ENCODE measurements around the gene FHL1.
"Not testable (repeated sequence)": the region's sequence is repeated elsewhere in the genome, so short reads cannot be mapped to it uniquely, and the experiment has no call there.

FHL1 gene

DNA sequence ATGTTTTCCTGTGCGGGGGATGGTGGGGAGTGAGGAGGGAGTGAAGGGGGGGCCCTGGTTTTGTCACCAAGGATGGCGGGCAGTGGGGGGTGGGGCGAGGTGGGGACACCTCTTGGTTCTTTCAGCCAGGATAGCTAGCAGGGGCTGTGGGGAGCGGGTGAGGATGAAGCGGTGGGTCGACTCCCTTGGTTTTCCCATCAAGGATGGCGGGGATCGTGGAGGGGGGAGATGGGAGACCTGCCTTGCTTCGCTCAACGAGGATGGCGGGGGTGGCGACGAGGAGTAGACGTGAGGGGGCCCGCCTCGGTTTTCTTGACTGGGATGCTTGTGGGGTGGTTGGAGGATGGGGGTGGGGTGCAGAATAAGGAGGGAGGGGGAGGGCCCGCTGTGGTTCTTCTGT, 643 bp downstream of the FHL1 start:
- DNase-seq = peak; percentile 9

DNA sequence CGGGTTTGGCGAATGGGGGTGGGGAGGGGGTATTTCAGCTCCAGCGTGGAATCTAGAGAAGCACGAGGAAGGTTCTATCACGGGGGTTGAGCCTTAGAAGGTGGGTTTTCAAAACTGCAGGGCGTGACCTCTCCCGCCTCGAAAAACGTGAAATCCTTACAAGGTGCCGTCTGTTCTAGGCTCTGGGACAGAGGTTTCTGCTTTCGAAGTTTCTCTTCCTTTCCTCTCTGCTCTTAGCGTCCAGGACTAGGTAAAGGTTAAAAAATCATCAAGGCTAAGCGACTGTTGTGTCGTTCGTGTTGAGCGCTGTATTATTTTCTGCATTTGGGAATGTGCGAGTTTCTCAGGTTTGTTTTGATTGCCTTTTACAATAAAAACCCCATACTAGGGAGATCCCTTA, 1.1 kb downstream of the FHL1 start:
- DNase-seq = no peak

GRCh38 chrX:136154998-136155397, 7.7 kb downstream of the FHL1 start:
- DNase-seq = no peak

DNA sequence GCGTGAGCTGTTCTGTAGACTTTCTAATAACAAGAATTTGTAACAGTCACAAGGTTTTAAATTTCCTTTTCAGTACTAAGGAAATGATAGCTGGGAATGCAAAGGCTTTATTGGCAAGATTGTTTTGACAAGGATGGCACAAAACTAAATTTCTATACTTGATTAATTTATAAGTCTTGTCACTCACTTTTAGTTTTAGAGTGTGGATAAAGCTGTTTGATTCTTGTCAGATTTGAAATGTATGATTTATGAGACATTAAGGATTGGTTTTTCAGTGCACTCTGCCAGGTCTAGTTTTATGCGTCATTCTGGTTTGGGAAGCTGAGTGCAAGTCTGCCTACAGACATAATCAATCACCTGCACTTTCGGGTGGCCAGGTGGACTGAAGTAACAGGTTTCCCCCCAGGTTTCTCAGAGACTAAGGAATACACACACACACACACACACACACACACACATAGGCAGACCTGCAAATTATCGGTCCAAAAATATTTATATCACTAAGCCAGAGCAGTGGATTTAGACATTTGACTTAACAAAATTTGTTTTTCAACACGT, 9.3 kb downstream of the FHL1 start:
- DNase-seq = no peak

GRCh38 chrX:136157187-136157586, 9.9 kb downstream of the FHL1 start:
- DNase-seq = no peak

GRCh38 chrX:136158685-136159084, 11.4 kb downstream of the FHL1 start:
- DNase-seq = no peak

DNA sequence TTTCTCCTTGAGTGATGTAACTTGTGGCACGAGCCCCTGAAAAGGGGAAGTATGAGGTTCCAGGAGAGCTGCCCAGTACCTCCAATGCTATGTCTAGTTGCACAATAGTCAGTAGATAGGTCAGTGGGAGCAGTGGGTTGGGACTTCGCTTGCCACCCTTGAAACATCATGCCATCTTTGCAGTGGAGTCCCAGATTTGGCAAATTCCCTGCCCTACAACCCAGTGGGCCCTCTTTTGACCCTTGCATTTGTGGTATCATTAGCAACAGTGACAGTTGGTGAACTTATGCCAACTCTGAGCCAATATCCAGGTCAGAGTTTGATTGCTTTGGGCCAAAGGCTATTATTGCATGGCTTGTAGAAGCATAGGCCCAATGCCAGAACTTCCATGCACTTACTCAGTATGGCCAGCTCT, 12.3 kb downstream of the FHL1 start:
- DNase-seq = no peak

- DNase-seq = peak; percentile 56
Observed at GRCh38 chrX:136162827-136163570, 15.7 kb downstream of the FHL1 start.

DNA sequence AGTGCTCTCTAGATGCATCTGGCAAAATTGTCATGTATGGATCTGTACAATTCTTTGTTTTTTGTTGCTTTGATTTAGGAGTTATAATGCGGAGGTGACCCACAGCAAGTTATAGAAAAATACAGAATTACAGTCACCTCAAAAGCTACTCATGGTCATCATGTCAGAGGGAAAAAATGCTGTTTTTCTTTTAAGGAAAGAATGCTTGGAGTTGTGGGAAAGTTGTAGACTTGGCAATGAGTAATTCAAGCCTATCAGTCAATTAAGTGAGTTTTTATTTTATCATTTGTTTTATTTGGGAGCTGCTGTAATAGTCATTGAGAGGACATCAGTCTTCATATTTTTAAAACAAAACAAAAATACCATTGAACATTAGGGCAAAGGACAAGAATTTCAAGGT, 16.4 kb downstream of the FHL1 start:
- no peak for DNase-seq

- DNase-seq = no peak
Observed at GRCh38 chrX:136165406-136165805, 18.1 kb downstream of the FHL1 start.

- no peak for DNase-seq
Observed at GRCh38 chrX:136166221-136166855, 19.0 kb downstream of the FHL1 start.

DNA sequence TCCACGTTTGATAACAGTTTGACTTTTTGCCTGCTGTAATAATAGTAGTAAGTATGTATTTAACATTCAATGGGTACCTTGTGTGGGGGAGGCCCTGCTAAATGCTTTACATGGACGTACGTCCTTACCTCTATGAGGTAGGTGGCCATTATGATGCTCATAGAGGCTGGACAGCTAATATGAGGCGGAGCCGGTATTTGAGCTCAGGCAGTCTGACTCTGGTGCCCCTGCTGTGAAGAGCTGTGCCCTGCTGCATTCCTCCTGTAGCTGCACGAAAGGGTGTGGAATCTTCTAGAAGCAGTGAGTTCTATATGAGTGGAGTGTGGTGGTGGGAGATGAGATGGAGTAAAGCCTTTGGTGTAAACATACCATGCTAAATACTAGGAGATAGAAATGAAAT, 20.7 kb downstream of the FHL1 start:
- DNase-seq = not testable (repeated sequence)

- no peak for DNase-seq
Observed at GRCh38 chrX:136168929-136169735, 21.8 kb downstream of the FHL1 start.

DNA sequence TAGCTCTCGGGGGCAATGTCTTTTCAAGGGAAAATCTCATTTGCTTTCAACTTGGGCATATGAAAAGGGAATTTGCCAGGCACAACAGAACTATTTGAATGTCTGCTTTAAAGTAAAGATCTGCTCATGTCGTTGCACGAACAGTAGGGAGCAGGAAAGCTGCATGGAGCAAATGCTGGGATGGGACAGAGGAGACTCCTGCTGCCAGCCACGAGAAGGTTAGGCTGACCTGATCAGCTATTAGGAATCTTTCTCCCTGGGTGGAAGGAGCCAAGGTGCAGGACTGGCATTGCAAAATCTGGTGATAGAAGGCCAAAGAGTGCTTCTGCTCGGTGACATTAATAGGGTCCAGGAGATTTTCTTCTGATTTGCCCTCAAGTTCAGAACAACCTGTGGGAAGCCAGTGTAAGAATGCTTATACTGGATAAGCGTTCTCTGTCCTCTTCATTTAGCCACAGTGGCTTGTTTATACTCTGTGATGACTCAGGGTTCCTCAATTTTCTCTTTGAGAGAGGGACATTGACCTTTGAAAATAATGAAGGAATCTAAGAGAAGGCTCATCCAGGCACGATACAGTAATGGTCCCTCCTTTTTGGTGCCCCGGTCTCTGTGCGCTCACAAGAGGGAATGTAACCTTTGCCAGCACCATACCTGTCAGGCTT, 22.9 kb downstream of the FHL1 start:
- DNase-seq = no peak

DNA sequence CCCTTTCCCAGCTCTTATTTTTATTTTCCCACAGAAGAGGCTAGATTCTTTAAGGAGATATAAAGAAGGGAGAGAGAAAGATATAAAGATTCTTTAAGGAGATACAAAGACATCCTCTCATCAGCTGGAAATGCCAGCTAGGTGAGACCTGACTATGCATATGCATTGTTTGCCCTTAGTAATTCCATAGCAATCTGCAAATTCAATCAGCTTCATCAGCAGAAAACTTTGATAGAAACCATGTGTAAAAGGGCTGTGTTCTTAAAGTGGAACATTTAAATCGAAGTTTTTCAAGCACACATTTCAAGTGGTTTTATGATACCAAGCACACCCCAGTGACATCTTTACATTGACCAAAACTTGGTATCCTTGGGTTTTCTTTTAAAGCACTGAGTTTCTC, 24.1 kb downstream of the FHL1 start:
- no peak for DNase-seq

DNA sequence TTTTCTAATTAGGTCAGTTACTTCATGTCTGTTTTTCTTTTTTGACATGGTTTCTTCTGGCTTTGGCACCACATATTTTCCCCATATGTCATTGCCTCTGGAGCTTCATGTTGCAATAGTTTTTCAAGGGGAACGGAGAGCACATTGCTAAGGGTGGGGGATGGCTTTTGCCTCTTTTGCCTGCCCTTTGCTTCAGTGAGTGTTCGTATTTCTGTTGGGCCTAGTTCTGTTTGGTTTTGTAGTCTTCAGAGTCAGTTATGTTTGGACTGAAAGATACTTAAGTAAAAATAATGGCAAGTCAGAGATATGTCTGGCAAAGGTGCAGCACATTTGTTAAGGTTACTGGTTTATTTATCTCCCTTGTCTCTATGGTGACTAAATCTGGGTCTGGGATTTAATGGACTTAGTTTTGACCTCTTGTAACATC, 29.1 kb downstream of the FHL1 start:
- DNase-seq = no peak

DNA sequence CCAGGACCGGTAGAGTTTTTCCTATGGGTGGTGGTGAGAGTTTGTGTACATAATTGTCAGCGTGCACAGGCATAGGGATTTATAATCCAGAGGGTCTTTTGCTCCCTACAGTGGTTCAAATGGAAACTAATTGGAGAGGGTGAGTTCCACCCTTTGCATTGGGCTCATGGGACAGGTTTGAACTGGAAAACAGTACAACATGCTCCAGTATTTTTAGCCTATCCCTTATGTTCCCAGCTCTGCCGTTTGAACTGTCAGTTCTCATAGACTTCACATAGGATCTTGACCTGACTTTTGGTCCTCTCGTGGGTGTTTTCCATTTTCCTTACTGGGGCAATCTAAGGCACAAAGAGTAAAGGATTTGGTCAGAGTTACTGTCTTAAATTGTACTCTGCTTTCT, 31.8 kb downstream of the FHL1 start:
- no peak for DNase-seq

- no peak for DNase-seq
Observed at GRCh38 chrX:136182414-136182813, 35.1 kb downstream of the FHL1 start.

DNA sequence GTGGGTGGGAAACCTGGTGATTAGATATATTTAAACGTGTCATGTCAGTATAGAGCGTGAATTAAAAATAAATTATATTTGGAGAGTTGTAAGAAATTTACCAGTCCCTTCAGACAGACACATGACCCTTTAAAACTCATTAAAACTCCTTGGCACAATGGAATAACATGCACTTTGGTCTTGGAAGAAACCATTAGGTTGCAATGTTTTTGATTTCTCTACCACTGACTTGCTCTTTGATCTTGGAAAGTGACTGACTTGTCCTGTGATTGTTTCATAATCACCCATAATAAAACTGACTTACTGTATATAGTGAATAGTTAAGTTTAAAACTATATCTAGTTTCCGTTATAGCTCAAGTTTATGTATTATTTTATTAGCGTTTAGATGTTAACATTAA, 35.8 kb downstream of the FHL1 start:
- no peak for DNase-seq

- DNase-seq = no peak
Observed at GRCh38 chrX:136183917-136184316, 36.6 kb downstream of the FHL1 start.

DNA sequence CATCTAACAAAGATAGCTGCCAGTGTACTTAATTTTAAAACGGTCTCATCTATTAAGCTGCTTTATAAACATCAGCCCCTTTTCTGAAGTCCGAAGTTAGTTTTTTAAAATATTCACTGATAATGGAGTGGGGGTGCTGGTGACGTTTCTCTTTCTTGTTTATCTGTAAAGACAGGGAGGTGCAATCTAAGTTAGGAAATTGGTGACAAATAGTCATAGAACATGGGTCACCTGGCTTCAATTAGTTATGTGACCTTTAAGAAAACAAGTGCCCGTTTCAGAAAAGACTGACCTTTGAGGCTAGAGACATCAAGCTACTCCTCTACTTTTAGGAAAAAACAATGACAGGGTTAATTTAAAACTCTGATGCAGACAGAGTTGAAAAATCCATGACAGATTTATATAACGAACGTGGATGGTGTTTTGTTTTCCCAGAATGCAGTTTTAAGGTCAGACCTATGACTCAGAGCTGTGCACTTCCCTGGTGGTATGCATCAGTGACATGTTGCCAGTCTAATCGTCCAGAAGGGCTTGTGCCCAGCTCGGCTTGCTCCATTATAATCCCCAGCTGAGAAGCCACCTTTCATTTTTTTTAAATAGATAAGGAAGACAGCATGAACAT, 38.2 kb downstream of the FHL1 start:
- no peak for DNase-seq

- no peak for DNase-seq
Observed at GRCh38 chrX:136186023-136186413, 38.7 kb downstream of the FHL1 start.

DNA sequence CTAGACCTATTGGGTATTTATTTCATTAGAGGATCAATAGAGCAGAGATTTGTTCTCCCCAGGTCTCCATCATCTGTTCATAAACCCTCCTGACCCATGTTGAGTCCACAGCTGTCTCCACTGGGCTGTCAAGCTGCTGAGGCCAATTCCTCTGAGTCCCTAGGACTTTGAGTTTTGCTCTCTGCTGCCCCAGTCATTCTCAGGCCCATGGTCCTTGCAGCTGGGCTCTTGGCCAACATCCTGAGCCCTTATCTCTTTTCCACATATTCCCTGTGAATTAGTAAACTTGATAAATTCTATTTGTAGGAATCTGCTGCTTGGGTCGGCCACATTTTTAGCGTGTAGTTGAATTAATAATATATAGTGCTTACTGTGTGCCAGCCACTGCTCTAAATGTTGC, 41.9 kb downstream of the FHL1 start:
- DNase-seq = no peak
